Fibroblast of villous mesenchyme (primary cell): ENCODE results near the gene MAP2K3. TPM values are rescaled to one million over a fixed set of nuclear protein-coding genes. Genes with fewer than 3 reads are reported as not detected.

Source experiments
- DNase-seq: peaks from one replicate; pipeline ENCODE4 v3.0.0-alpha.2; 2010; ENCODE audit warnings: low read depth
- H3K4me3 ChIP-seq: 2 replicates; pipeline ENCODE4 v1.5.1; 2011; ENCODE audit warnings: low read depth, mild to moderate bottlenecking, low read length
- CTCF ChIP-seq: IDR thresholded peaks from 2 replicates; pipeline ENCODE4 v1.5.1; 2012; ENCODE audit warnings: low read depth, mild to moderate bottlenecking, low read length; ENCODE audit not compliant: insufficient read depth
- total RNA-seq: library from RNA; depleted of rRNA; stranded (reverse); fragments of >200 nt; gene quantifications from 2 replicates; pipeline ENCODE4 v1.2.3, GENCODE V29; 2012

MAP2K3 gene
- total RNA-seq, 1 donor = 30.7 TPM

GRCh38 chr17:21288571-21289017 is 4.1 kb downstream of the MAP2K3 start:
- peak overlapping the region; percentile 39 for H3K4me3 ChIP-seq
- DNase-seq = no peak
- TF ChIP-seq CTCF = peak; percentile 7

GRCh38 chr17:21289175-21289901 is 4.8 kb downstream of the MAP2K3 start:
- no peak for DNase-seq
- no peak for TF ChIP-seq CTCF
- H3K4me3 ChIP-seq = no peak overlapping the region

- no peak for DNase-seq
- no peak overlapping the region for H3K4me3 ChIP-seq
- TF ChIP-seq CTCF = no peak
These were observed 5.5 kb downstream of the MAP2K3 start for GRCh38 chr17:21289902-21290571.

GRCh38 chr17:21291357-21291756 is 6.8 kb downstream of the MAP2K3 start:
- DNase-seq = no peak
- H3K4me3 ChIP-seq = no peak overlapping the region
- TF ChIP-seq CTCF = no peak

- H3K4me3 ChIP-seq = no peak overlapping the region
- DNase-seq = no peak
- no peak for TF ChIP-seq CTCF
These were observed 7.4 kb downstream of the MAP2K3 start for GRCh38 chr17:21291862-21292261.

- no peak for TF ChIP-seq CTCF
- no peak for DNase-seq
- H3K4me3 ChIP-seq = no peak overlapping the region
These were observed 8.6 kb downstream of the MAP2K3 start for GRCh38 chr17:21292867-21293830.
